Testis (tissue), 3 donors: ENCODE measurements around the gene SOD2. TPM values are rescaled to one million over a fixed set of nuclear protein-coding genes. Genes with fewer than 3 reads are reported as not detected.
"Not testable (repeated sequence)": the region's sequence is repeated elsewhere in the genome, so short reads cannot be mapped to it uniquely, and the experiment has no call there.

Experiments used
- DNase-seq: peaks from one replicate; pipeline ENCODE4 v3.0.0-alpha.2; 2019
- H3K27ac ChIP-seq, 2 donors: fragments of 200-600 bp; sonication (generic); one replicate each; pipeline ENCODE4 v1.5.1; 2019
- H3K27me3 ChIP-seq: fragments of 200-600 bp; sonication (generic); one replicate; pipeline ENCODE4 v1.5.1; 2019
- H3K36me3 ChIP-seq: fragments of 200-600 bp; sonication (generic); one replicate; pipeline ENCODE4 v1.5.1; 2017; ENCODE audit warnings: low read depth; ENCODE audit errors: missing control alignments
- H3K4me1 ChIP-seq: fragments of 200-600 bp; sonication (generic); one replicate; pipeline ENCODE4 v1.5.1; 2019
- H3K4me3 ChIP-seq, 2 donors: fragments of 200-600 bp; sonication (generic); one replicate each; pipeline ENCODE4 v1.5.1; 2017 to 2019
- H3K9me3 ChIP-seq: fragments of 200-600 bp; sonication (generic); one replicate; pipeline ENCODE4 v1.5.1; 2017
- CTCF ChIP-seq, 3 experiments: fragments of 450-650 bp in 2 of 3; fragments of 200-600 bp in 1 of 3; sonication (generic) in 1 of 3; IDR thresholded peaks; one replicate each; pipeline ENCODE4 v1.5.1; 2016 to 2019; ENCODE audit warnings: antibody characterized with exemption in 3 of 3, mild to moderate bottlenecking in 2 of 3, moderate library complexity in 1 of 3
- POLR2A ChIP-seq: fragments of 450-650 bp; IDR thresholded peaks from one replicate; pipeline ENCODE4 v1.6.1; 2017; ENCODE audit warnings: antibody characterized with exemption, mild to moderate bottlenecking, moderate library complexity
- WGBS, 2 donors: methylation state at CpG; one replicate each; pipeline ENCODE4 v1.1.5; 2018; 5-methylcytosine and 5-hydroxymethylcytosine counted together
- intact Hi-C: fragments of 100-400 bp; cut with DNase I; formaldehyde crosslinking; loops from one replicate; pipeline ENCODE4 v1.15.1; 2023; ENCODE audit warnings: low total_unique reads
- polyA plus RNA-seq: library from polyadenylated mRNA; stranded (reverse); fragments of 350-450 nt; fragmentation: Illumina TruSeq; extraction: RNeasy Lipid Tissue Mini Kit (QIAGEN cat#74804); gene quantifications from one replicate; pipeline ENCODE4 v1.2.3, GENCODE V29; 2014; ENCODE audit warnings: low read depth, low replicate concordance; ENCODE audit not compliant: insufficient read depth
- total RNA-seq, 2 donors: library from RNA; depleted of rRNA; stranded (reverse); fragments of >200 nt; gene quantifications; one replicate each; pipeline ENCODE4 v1.2.3, GENCODE V29; 2016

The SOD2 gene
- total and polyA plus RNA-seq, 3 donors from 2014 or later, result 56.5 to 160 (median 98.5) TPM

DNA sequence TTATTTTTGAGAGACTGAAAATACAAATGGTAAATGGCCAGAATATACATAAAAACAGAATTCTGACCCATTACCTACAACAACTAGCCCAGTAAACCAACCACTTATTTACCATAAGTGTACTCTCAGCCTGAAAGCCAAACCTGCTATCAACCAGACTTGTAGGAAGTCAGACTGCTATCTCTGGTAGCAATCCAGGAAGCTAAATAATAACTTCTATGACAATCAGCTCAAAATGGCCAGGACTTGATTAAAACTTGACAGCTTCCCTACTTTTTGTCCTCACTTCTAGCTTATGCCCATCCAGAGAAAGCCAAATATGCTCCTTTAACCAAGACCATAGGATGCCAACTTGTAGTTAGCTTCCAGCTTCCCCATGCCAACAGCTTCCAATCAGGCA is 29.6 kb upstream of the SOD2 start:
- Histone ChIP-seq H3K27me3 (no peaks in the 10 kb centered on the region), H3K4me3 (no peak overlapping the region), H3K27ac (no peak overlapping the region), H3K4me1 (peaks cover 5% of the 10 kb centered on the region), H3K9me3 (no peaks in the 10 kb centered on the region), H3K36me3 (no peaks in the 10 kb centered on the region)
- DNase-seq, result no peak
- intact Hi-C loops, result no loop called here
- TF ChIP-seq POLR2A (no peak), CTCF (IDR thresholded peaks at IDR 0.05) (no peak)

GRCh38 chr6:159721981-159722380 is 28.9 kb upstream of the SOD2 start:
- intact Hi-C loops, H3K9me3 ChIP-seq, H3K4me3 ChIP-seq, H3K27ac ChIP-seq, H3K36me3 ChIP-seq, H3K27me3 ChIP-seq, H3K4me1 ChIP-seq, DNase-seq: not testable (repeated sequence)
- WGBS, 2 donors, result 97 to 98% methylated on average over 3 of the region's 3 CpGs

- intact Hi-C loops, result no loop called here
- no peak for DNase-seq
- TF ChIP-seq POLR2A (no peak), CTCF (IDR thresholded peaks at IDR 0.05) (peak in 2 of 3 experiments; percentile 14 to 29)
Observed at GRCh38 chr6:159720708-159721107, 27.7 kb upstream of the SOD2 start.

DNA sequence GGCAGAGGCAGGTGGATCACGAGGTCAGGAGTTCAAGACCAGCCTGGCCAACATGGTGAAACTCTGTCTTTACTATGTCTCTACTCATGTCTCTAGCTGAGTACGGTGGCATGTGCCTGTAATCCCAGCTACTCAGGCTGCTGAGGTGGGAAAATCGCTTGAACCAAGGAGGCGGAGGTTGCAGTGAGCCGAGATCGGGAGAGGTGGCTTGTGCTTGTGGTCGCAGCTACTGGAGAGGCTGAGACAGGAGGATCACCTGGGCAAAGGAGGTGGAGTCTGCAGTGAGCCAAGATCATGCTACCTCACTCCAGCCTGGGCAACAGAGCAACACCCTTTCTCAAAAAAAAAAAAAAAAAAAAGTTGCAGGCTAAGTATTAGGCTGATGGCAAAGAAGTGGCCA is 26.2 kb upstream of the SOD2 start:
- intact Hi-C loops, result no loop called here
- no peaks in the 10 kb centered on the region for H3K27me3 ChIP-seq
- no peaks in the 10 kb centered on the region for H3K9me3 ChIP-seq
- H3K4me3 ChIP-seq, result no peak overlapping the region
- H3K36me3 ChIP-seq, result no peaks in the 10 kb centered on the region
- no peak for DNase-seq
- 91 to 96% methylated on average over 5 to 7 of the region's 7 CpGs for WGBS, 2 donors
- no peak for TF ChIP-seq CTCF (IDR thresholded peaks at IDR 0.05)
- no peak for TF ChIP-seq POLR2A
- H3K4me1 ChIP-seq, result peaks cover 8% of the 10 kb centered on the region
- no peak overlapping the region for H3K27ac ChIP-seq

More at GRCh38 chr6:159720708-159721107, 27.7 kb upstream of the SOD2 start:
- no peak overlapping the region for H3K27ac ChIP-seq
- H3K4me1 ChIP-seq, result peaks cover 3% of the 10 kb centered on the region
- H3K36me3 ChIP-seq, result no peaks in the 10 kb centered on the region
- no peaks in the 10 kb centered on the region for H3K27me3 ChIP-seq
- WGBS, 2 donors, result 65 to 69% methylated on average over 7 of the region's 7 CpGs
- H3K9me3 ChIP-seq, result no peaks in the 10 kb centered on the region
- no peak overlapping the region for H3K4me3 ChIP-seq

DNA sequence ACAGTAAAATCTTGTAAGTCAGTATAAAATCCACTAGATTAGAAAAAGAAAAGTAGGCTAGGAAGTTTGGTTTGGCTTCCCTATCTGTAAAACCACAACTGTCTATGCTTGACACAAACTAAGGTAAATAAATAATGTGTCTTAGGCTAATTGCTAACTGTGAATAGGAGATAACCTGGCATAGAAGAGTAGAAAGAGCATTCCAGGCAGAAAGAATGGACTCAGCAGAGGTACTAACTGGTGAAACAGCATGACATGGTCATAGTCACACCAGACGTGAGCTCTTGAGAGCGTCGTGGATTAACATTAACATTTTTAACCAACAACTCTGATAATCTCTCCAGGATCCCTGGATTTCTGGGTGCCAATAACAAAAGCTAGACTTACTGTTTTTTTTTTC is 25.6 kb upstream of the SOD2 start:
- peaks cover 8% of the 10 kb centered on the region for H3K4me1 ChIP-seq
- no peak overlapping the region for H3K27ac ChIP-seq
- H3K9me3 ChIP-seq, result no peaks in the 10 kb centered on the region
- 79 to 83% methylated on average over 3 of the region's 3 CpGs for WGBS, 2 donors
- H3K4me3 ChIP-seq, result no peak overlapping the region
- no peaks in the 10 kb centered on the region for H3K27me3 ChIP-seq
- intact Hi-C loops, result no loop called here
- TF ChIP-seq POLR2A (no peak), CTCF (IDR thresholded peaks at IDR 0.05) (no peak)
- DNase-seq, result no peak
- no peaks in the 10 kb centered on the region for H3K36me3 ChIP-seq
